Measurements from ENCODE around the gene MAP6. TPM values are rescaled to one million over a fixed set of nuclear protein-coding genes. Genes with fewer than 3 reads are reported as not detected.
"Not testable (repeated sequence)": the region's sequence is repeated elsewhere in the genome, so short reads cannot be mapped to it uniquely, and the experiment has no call there.

The MAP6 gene
- total RNA-seq, 1 experiment from 2014 or later = not detected

DNA sequence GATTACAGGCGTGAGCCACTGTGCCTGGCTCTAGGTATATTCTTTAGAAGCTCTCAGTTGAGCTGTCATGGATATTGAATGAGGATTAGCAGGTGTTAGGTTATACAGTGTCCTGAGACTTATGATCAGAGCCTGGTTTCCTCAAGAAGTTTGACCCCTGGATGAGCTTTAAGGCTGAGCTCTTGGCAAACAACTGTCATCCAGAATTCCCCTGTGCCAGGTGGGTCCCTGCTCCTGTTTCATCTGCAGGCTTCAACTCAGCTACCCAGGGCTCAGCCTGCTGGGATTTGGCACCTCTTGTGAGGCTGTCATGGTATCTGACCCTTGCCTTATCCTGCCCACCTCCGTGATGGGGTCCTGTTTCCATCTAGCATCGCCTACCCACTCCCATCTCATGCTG is 82.4 kb downstream of the MAP6 start:
- H3K79me2 ChIP-seq (ENCODE audit: low read depth) = no peaks in the 10 kb centered on the region
- DNase-seq = no peak
- no peak overlapping the region for H3K4me3 ChIP-seq
- no peak overlapping the region for H3K4me2 ChIP-seq
- H2AFZ ChIP-seq = no peak overlapping the region
- TF ChIP-seq, protein P1, sequence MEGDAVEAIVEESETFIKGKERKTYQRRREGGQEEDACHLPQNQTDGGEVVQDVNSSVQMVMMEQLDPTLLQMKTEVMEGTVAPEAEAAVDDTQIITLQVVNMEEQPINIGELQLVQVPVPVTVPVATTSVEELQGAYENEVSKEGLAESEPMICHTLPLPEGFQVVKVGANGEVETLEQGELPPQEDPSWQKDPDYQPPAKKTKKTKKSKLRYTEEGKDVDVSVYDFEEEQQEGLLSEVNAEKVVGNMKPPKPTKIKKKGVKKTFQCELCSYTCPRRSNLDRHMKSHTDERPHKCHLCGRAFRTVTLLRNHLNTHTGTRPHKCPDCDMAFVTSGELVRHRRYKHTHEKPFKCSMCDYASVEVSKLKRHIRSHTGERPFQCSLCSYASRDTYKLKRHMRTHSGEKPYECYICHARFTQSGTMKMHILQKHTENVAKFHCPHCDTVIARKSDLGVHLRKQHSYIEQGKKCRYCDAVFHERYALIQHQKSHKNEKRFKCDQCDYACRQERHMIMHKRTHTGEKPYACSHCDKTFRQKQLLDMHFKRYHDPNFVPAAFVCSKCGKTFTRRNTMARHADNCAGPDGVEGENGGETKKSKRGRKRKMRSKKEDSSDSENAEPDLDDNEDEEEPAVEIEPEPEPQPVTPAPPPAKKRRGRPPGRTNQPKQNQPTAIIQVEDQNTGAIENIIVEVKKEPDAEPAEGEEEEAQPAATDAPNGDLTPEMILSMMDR (conservative IDR thresholded peaks at IDR 0.05) = no peak
- no peak for TF ChIP-seq EZH2 (IDR thresholded peaks at IDR 0.05; ENCODE audit: low read depth)
- H3K27me3 ChIP-seq (ENCODE audit: insufficient read depth, low read depth) = no peaks in the 10 kb centered on the region
- H3K27ac ChIP-seq = no peak overlapping the region
- no peaks in the 10 kb centered on the region; the same call in 1 of the 2 replicates for H3F3A ChIP-seq (ENCODE audit: insufficient read depth, low read depth)
- H3K36me3 ChIP-seq (ENCODE audit: low read depth) = no peaks in the 10 kb centered on the region
- no peaks in the 10 kb centered on the region for H3K9me3 ChIP-seq (ENCODE audit: insufficient read depth, low read depth)
- CTCF ChIA-PET = no interaction called here
- H3K9me2 ChIP-seq (ENCODE audit: insufficient read depth) = no peaks in the 10 kb centered on the region
- peaks cover 7% of the 10 kb centered on the region for H3K4me1 ChIP-seq (replicated peaks; ENCODE audit: insufficient read depth)
- no peaks in the 10 kb centered on the region for H4K20me1 ChIP-seq (ENCODE audit: insufficient read depth)
- intact Hi-C loops (cut with micrococcal nuclease; ENCODE audit: unreplicated experiment) = no loop called here
- BruUV-seq (replicated peaks) = no TSS peak
- POLR2A ChIA-PET (ENCODE audit: unreplicated experiment) = no interaction called here

DNA sequence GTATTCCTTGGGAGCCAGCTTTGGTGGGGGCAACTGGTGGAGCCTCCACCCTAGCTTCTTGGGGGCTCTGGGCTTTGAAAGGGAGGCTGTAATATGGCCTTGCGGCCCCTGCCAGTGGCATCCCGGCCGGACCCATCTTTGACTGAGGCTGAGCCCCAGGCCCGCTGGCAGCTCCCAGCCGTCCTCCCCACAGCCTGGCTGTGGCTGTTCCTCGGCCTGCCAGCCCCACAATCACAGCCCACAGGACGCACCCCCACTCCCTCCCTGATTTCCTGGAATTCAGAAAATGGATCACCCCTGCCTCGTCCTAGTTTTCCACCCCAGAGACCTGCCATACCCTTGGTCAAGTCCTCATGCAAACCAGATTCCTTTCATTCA is 83.6 kb downstream of the MAP6 start:
- Histone ChIP-seq H4K20me1 (ENCODE audit: insufficient read depth) (no peaks in the 10 kb centered on the region), H3K9me2 (ENCODE audit: insufficient read depth) (no peaks in the 10 kb centered on the region), H3K36me3 (ENCODE audit: low read depth) (no peaks in the 10 kb centered on the region), H3K27ac (no peak overlapping the region), H3K4me3 (no peak overlapping the region), H3F3A (ENCODE audit: insufficient read depth, low read depth) (no peaks in the 10 kb centered on the region; the same call in 1 of the 2 replicates), H3K4me2 (no peak overlapping the region), H2AFZ (no peak overlapping the region), H3K27me3 (ENCODE audit: insufficient read depth, low read depth) (no peaks in the 10 kb centered on the region), H3K4me1 (replicated peaks; ENCODE audit: insufficient read depth) (peaks cover 7% of the 10 kb centered on the region), H3K9me3 (ENCODE audit: insufficient read depth, low read depth) (no peaks in the 10 kb centered on the region), H3K79me2 (ENCODE audit: low read depth) (no peaks in the 10 kb centered on the region)
- TF ChIP-seq, protein P1 (conservative IDR thresholded peaks at IDR 0.05) = no peak
- TF ChIP-seq EZH2 (IDR thresholded peaks at IDR 0.05; ENCODE audit: low read depth) = no peak
- DNase-seq = no peak
- no TSS peak for BruUV-seq (replicated peaks)
- intact Hi-C loops (cut with micrococcal nuclease; ENCODE audit: unreplicated experiment) = no loop called here
- ChIA-PET CTCF (interaction anchor here (0.6 to 0.8 kb wide), 2 partner anchors 13 to 174 kb away, joined by 3 to 7 read pairs; no protein-coding TSS in a partner anchor), POLR2A (ENCODE audit: unreplicated experiment) (interaction anchor here (0.5 kb wide), 1 partner anchor 209 kb away, joined by 50 read pairs; no protein-coding TSS in a partner anchor)

DNA sequence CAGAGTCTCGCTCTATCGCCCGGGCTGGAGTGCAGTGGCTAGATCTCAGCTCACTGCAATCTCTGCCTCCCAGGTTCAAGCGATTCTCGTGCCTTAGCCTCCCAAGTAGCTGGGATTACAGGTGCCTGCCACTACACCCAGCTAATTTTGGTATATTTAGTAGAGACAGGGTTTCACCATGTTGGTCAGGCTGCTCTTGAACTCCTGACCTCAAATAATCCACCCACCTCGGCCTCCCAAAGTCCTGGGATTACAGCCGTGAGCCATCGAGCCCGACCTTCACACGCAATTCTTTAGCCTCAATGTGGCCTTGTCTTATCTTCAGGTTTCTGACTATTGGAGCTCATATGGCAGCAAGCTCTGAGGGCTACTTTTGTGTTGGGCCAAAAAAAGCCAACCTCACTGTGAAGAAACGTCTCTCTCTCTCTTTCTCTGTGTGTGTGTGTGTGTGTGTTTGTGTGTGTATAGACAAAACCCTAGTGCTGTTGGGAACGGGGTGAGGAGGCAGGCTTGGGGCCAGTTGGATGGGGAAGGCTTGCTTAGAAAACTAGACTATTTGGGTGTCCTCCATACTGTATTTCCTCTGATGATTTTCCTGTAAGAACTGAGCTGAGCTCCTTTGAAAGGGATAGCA is 84.1 kb downstream of the MAP6 start:
- BruUV-seq (replicated peaks); H4K20me1 ChIP-seq (ENCODE audit: insufficient read depth); H2AFZ ChIP-seq; H3K27me3 ChIP-seq (ENCODE audit: insufficient read depth, low read depth); DNase-seq; H3K4me1 ChIP-seq (replicated peaks; ENCODE audit: insufficient read depth); intact Hi-C loops (cut with micrococcal nuclease; ENCODE audit: unreplicated experiment); H3K79me2 ChIP-seq (ENCODE audit: low read depth); H3K27ac ChIP-seq; H3K4me3 ChIP-seq; H3K4me2 ChIP-seq; H3F3A ChIP-seq (ENCODE audit: insufficient read depth, low read depth); H3K9me2 ChIP-seq (ENCODE audit: insufficient read depth); H3K36me3 ChIP-seq (ENCODE audit: low read depth); H3K9me3 ChIP-seq (ENCODE audit: insufficient read depth, low read depth): not testable (repeated sequence)
- POLR2A ChIA-PET (ENCODE audit: unreplicated experiment) = interaction anchor here (0.5 kb wide), 1 partner anchor 210 kb away, joined by 50 read pairs; no protein-coding TSS in a partner anchor
- CTCF ChIA-PET = interaction anchor here (0.6 to 0.8 kb wide), 2 partner anchors 13 to 174 kb away, joined by 3 to 7 read pairs; no protein-coding TSS in a partner anchor

Measured in PC-9 (cell line).